ENCODE data around the gene REV1.
"Not testable (repeated sequence)": the region's sequence is repeated elsewhere in the genome, so short reads cannot be mapped to it uniquely, and the experiment has no call there.

The REV1 gene

DNA sequence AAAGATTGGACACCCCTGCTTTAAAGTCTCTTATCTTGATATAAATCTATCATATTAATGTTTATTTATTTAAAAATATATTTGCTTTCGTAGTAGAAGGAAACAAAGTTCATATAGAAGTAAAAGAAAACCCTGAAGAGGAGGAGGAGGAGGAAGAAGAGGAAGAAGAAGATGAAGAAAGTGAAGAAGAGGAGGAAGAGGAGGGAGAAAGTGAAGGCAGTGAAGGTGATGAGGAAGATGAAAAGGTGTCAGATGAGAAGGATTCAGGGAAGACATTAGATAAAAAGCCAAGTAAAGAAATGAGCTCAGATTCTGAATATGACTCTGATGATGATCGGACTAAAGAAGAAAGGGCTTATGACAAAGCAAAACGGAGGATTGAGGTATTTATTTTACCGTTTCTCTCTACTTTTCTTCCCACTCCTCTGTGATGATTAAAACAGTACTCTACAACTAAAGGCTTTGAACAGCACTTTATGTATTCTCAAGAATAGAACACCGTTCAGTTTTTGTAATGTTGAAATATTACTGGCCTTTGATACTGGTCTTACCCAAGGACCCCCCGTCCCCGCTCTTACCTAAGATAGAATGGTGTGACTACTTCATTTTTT is 113.5 kb downstream of the REV1 start:
- H3K27me3 ChIP-seq (ENCODE audit: insufficient read depth, low read depth, severe bottlenecking) = no peaks in the 10 kb centered on the region
- peaks cover 88% of the 10 kb centered on the region for H3K36me3 ChIP-seq
- no peaks in the 10 kb centered on the region for H3K9me3 ChIP-seq (ENCODE audit: severe bottlenecking)
- no peak overlapping the region for H3K4me3 ChIP-seq (ENCODE audit: low read depth, low read length)
- no peak for DNase-seq
- TF ChIP-seq CTCF (IDR thresholded peaks at IDR 0.05; ENCODE audit: low read depth, low read length) = no peak
- no peak overlapping the region for H3K27ac ChIP-seq

GRCh38 chr2:99374747-99375146 is 115.1 kb downstream of the REV1 start:
- Histone ChIP-seq H3K4me3 (ENCODE audit: low read depth, low read length) (no peak overlapping the region), H3K36me3 (peaks cover 84% of the 10 kb centered on the region)
- no peak for DNase-seq

DNA sequence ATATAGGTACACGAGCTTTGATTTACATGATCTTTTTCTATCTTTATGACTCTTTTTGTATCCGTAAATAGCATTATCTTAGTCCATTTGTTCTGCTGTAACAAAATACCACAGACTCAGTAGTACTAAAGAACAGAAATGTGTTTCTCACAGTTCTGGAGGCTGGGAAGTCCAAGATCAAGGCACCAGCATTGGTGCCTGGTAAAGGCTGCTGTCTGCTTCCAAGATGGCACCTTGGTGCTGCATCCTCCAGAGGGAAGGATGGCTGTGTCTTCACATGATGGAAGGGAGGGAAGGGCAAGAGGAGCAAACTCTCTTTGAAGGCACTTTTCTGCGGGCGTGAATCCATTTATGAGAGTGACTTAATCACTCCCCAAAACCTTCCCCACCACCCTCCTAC is 116.7 kb downstream of the REV1 start:
- no peak for TF ChIP-seq CTCF (IDR thresholded peaks at IDR 0.05; ENCODE audit: low read depth, low read length)
- no peak overlapping the region for H3K27ac ChIP-seq
- peaks cover 86% of the 10 kb centered on the region for H3K36me3 ChIP-seq
- H3K9me3 ChIP-seq (ENCODE audit: severe bottlenecking) = no peaks in the 10 kb centered on the region
- H3K27me3 ChIP-seq (ENCODE audit: insufficient read depth, low read depth, severe bottlenecking) = no peaks in the 10 kb centered on the region
- no peak for DNase-seq
- H3K4me3 ChIP-seq (ENCODE audit: low read depth, low read length) = no peak overlapping the region

More at GRCh38 chr2:99374747-99375146, 115.1 kb downstream of the REV1 start:
- Histone ChIP-seq H3K27ac (no peak overlapping the region), H3K9me3 (ENCODE audit: severe bottlenecking) (no peaks in the 10 kb centered on the region), H3K27me3 (ENCODE audit: insufficient read depth, low read depth, severe bottlenecking) (no peaks in the 10 kb centered on the region)
- no peak for TF ChIP-seq CTCF (IDR thresholded peaks at IDR 0.05; ENCODE audit: low read depth, low read length)

- peaks cover 88% of the 10 kb centered on the region for H3K36me3 ChIP-seq
- not testable (repeated sequence) for H3K27me3 ChIP-seq (ENCODE audit: insufficient read depth, low read depth, severe bottlenecking); H3K27ac ChIP-seq; H3K4me3 ChIP-seq (ENCODE audit: low read depth, low read length); H3K9me3 ChIP-seq (ENCODE audit: severe bottlenecking); DNase-seq
These were observed 121.0 kb downstream of the REV1 start for GRCh38 chr2:99368854-99369253.

GRCh38 chr2:99365661-99366060 is 124.2 kb downstream of the REV1 start:
- peaks cover 93% of the 10 kb centered on the region for H3K36me3 ChIP-seq
- TF ChIP-seq CTCF (IDR thresholded peaks at IDR 0.05; ENCODE audit: low read depth, low read length) = no peak

DNA sequence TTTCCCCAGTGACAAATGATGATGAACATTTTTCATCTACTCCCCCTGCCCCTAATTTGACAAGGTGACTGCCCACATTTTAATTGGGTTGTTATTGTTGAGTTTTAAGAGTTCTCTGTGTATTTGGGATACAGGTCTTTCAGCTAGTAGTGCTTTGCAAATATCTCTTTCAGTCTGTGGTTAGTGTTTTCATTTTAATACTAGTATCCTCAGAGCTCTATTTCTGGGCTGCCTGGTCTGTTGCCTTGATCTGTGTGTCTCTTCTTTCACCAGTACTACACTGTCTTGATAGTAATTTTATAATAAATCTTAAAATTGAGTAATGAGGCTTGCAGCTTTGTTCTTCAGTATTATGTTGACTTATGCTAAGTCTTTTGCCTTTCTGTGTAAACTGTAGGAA is 133.0 kb downstream of the REV1 start:
- Histone ChIP-seq H3K36me3 (peaks cover 12% of the 10 kb centered on the region), H3K9me3 (ENCODE audit: severe bottlenecking) (no peaks in the 10 kb centered on the region), H3K27me3 (ENCODE audit: insufficient read depth, low read depth, severe bottlenecking) (no peaks in the 10 kb centered on the region), H3K4me3 (ENCODE audit: low read depth, low read length) (no peak overlapping the region), H3K27ac (no peak overlapping the region)
- TF ChIP-seq CTCF (IDR thresholded peaks at IDR 0.05; ENCODE audit: low read depth, low read length) = no peak
- DNase-seq = no peak

More at GRCh38 chr2:99365661-99366060, 124.2 kb downstream of the REV1 start:
- H3K4me3 ChIP-seq (ENCODE audit: low read depth, low read length) = no peak overlapping the region
- H3K27ac ChIP-seq = no peak overlapping the region
- no peaks in the 10 kb centered on the region for H3K27me3 ChIP-seq (ENCODE audit: insufficient read depth, low read depth, severe bottlenecking)
- no peak for DNase-seq
- no peaks in the 10 kb centered on the region for H3K9me3 ChIP-seq (ENCODE audit: severe bottlenecking)

GRCh38 chr2:99354825-99355224 is 135.0 kb downstream of the REV1 start:
- H3K36me3 ChIP-seq; H3K27me3 ChIP-seq (ENCODE audit: insufficient read depth, low read depth, severe bottlenecking); H3K27ac ChIP-seq; DNase-seq; H3K4me3 ChIP-seq (ENCODE audit: low read depth, low read length); H3K9me3 ChIP-seq (ENCODE audit: severe bottlenecking): not testable (repeated sequence)
